Fibroblast of lung (primary cell): ENCODE data around the gene BRD3. TPM values are rescaled to one million over a fixed set of nuclear protein-coding genes. Genes with fewer than 3 reads are reported as not detected.

ENCODE experiments used
- DNase-seq, 2 donors: peaks; one replicate each; pipeline versions ENCODE4 v3.0.0 to v3.0.0-alpha.2; 2010; ENCODE audit warnings: low read depth in 2 of 2
- H2AFZ ChIP-seq: 2 replicates; pipeline ENCODE4 v1.5.1; 2012; ENCODE audit warnings: low read length, control low read depth, inconsistent platforms
- H3K27ac ChIP-seq: 2 replicates; pipeline ENCODE4 v1.5.1; 2011; ENCODE audit warnings: low read length, control low read depth; ENCODE audit not compliant: insufficient read depth
- H3K27me3 ChIP-seq: 2 replicates; pipeline ENCODE4 v1.5.1; 2011; ENCODE audit warnings: mild to moderate bottlenecking, low read length; ENCODE audit not compliant: control insufficient read depth, insufficient read depth
- H3K36me3 ChIP-seq: 2 replicates; pipeline ENCODE4 v1.5.1; 2011; ENCODE audit warnings: low read length; ENCODE audit not compliant: control insufficient read depth, insufficient read depth
- H3K4me1 ChIP-seq: 2 replicates; pipeline ENCODE4 v1.5.1; 2011; ENCODE audit warnings: low read length; ENCODE audit not compliant: control insufficient read depth, insufficient read depth; ENCODE audit errors: extremely low read depth
- H3K4me2 ChIP-seq: 2 replicates; pipeline ENCODE4 v1.5.1; 2011; ENCODE audit warnings: low read length, control low read depth; ENCODE audit not compliant: insufficient read depth; ENCODE audit errors: extremely low read depth
- H3K4me3 ChIP-seq, 4 experiments: fragments of 200-600 bp in 1 of 4; sonication (generic) in 1 of 4; replicated peaks in 1 of 4; 2 replicates each; pipeline ENCODE4 v1.5.1; 2011 to 2016; ENCODE audit warnings: low read length in 4 of 4, low read depth in 3 of 4, mild to moderate bottlenecking in 3 of 4, control low read depth in 2 of 4, inconsistent platforms in 1 of 4, mixed read lengths in 1 of 4; ENCODE audit not compliant: insufficient read depth in 1 of 4; ENCODE audit errors: control extremely low read depth in 1 of 4
- H3K79me2 ChIP-seq: 2 replicates; pipeline ENCODE4 v1.5.1; 2012; ENCODE audit warnings: mild to moderate bottlenecking, low read length, inconsistent platforms; ENCODE audit not compliant: control insufficient read depth, insufficient read depth
- H3K9ac ChIP-seq: 2 replicates; pipeline ENCODE4 v1.5.1; 2011; ENCODE audit warnings: mild to moderate bottlenecking, low read length, control low read depth; ENCODE audit not compliant: insufficient read depth
- H3K9me3 ChIP-seq: 2 replicates; pipeline ENCODE4 v1.5.1; 2012; ENCODE audit warnings: low read depth, low read length; ENCODE audit not compliant: control insufficient read depth, insufficient read depth
- H4K20me1 ChIP-seq: 2 replicates; pipeline ENCODE4 v1.5.1; 2011; ENCODE audit warnings: low read length; ENCODE audit not compliant: control insufficient read depth, insufficient read depth; ENCODE audit errors: extremely low read depth
- EZH2 ChIP-seq: IDR thresholded peaks from 2 replicates; pipeline ENCODE4 v1.5.1; 2012; ENCODE audit warnings: low read length, control low read depth, mild to moderate bottlenecking; ENCODE audit errors: missing control alignments
- polyA plus RNA-seq, 2 donors: library from polyadenylated mRNA; depleted of rRNA in 1 of 2; stranded (reverse) in 1 of 2; unstranded in 1 of 2; fragments of >200 nt; gene quantifications; 2 replicates each; pipeline ENCODE4 v1.2.1, GENCODE V29; 2011 to 2012; ENCODE audit warnings: missing spikeins in 1 of 2
- total RNA-seq: library from RNA; depleted of rRNA; stranded (reverse); fragments of >200 nt; gene quantifications from 2 replicates; pipeline ENCODE4 v1.2.1, GENCODE V29; 2014
- TF ChIP-seq, protein P1 (sequence below), 2 donors: IDR thresholded peaks in 1 of 2; conservative IDR thresholded peaks in 1 of 2; 1 replicate in 1 of 2; 2 replicates in 1 of 2; pipeline ENCODE4 v1.5.1; 2011 to 2012; ENCODE audit warnings: low read length in 2 of 2, control low read depth in 1 of 2, inconsistent platforms in 1 of 2, low read depth in 1 of 2, mild to moderate bottlenecking in 1 of 2

Gene BRD3
- total and polyA plus RNA-seq, 2 donors (not counting 1 experiment from before 2014, with no cell fraction given) = 7.6 to 10.4 TPM

DNA sequence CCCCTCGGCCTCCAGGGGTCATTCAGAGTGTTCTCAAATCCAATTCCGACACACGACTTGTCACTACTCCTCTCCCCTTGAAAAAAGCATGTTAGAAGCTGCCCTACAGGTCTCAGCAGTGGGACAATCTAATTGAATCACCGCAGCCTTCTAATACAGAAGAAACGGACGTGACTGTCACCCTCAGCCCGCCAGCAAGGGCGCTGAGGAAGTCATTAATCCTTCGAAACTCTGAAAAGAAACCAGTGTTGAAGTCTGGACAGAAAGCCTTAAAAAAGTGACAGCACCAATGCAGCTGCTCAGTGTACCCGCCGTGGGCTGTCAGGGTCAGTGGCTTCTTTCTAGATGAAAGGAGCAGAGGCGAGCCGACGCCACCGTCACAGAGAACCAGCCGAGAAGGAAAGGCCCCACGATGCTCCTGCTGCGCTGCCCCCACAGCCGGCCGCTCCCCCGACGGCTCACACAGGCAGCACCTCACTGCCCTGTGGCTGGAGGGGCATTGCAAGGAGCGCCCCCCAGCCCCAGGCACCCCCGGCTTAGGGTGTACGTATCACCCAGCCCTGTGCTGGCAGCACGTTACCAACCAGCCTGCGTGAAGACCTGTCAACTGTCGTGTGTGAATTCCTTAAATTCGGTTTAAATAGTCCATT lies 36.9 kb downstream of the BRD3 start:
- TF ChIP-seq, protein P1, sequence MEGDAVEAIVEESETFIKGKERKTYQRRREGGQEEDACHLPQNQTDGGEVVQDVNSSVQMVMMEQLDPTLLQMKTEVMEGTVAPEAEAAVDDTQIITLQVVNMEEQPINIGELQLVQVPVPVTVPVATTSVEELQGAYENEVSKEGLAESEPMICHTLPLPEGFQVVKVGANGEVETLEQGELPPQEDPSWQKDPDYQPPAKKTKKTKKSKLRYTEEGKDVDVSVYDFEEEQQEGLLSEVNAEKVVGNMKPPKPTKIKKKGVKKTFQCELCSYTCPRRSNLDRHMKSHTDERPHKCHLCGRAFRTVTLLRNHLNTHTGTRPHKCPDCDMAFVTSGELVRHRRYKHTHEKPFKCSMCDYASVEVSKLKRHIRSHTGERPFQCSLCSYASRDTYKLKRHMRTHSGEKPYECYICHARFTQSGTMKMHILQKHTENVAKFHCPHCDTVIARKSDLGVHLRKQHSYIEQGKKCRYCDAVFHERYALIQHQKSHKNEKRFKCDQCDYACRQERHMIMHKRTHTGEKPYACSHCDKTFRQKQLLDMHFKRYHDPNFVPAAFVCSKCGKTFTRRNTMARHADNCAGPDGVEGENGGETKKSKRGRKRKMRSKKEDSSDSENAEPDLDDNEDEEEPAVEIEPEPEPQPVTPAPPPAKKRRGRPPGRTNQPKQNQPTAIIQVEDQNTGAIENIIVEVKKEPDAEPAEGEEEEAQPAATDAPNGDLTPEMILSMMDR (conservative IDR thresholded peaks at IDR 0.05 in 1 of 2, IDR thresholded peaks at IDR 0.05 in 1 of 2; ENCODE audit: low read depth in 1 of 2, low read length in 2 of 2) = no peak
- no peak for TF ChIP-seq EZH2

DNA sequence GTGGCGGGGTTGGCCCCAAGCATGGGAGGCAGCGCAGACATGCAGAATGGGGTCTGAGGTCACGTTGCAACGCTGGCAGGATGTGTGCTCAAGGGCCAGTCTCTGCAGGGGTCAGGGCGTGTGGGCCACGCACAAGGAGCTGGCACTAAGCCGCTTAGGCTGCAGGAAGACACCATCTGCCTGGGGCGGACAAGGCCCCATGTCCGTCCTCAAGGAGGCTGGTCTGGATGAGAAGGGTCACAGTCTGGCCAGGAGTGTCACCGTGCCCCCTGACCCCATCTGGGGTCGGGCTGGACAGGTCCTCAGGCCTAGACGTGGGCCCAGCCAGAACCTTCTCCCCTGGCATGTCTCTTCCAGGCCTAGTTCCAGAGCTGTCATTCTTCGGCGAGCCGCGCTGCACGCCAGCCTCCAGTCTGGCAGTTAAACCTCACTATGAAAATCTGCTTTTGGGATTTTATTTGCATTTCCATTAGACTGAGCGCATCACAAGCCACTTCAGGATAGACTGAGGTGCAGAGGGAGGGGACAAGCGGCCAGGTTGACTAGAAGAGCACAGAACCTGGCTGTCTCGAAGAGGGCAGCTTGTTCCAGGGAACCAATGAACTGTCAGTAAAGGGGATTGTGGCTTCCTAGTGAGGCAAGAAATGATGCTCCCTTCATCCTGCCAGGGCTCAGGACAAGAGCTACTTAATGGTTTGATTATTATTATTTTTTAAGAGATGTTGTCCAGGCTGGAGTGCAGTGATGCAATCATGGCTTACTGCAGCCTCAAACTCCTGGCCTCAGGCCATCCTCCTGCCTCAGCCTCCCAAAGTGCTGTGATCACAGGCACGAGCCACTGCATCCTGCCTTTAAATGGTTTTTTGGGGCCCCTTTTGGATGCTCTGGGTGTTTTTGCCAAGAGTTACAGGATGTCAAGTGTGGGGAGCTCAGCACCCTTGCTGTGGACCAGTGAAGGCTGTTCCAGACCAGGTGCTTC lies 38.3 kb downstream of the BRD3 start:
- Histone ChIP-seq H3K79me2 (no peaks in the 10 kb centered on the region), H3K27ac (no peak overlapping the region), H2AFZ (no peak overlapping the region), H4K20me1 (no peaks in the 10 kb centered on the region), H3K27me3 (no peaks in the 10 kb centered on the region), H3K9ac (no peak overlapping the region), H3K36me3 (peaks cover 18% of the 10 kb centered on the region), H3K4me2 (no peak overlapping the region), H3K9me3 (no peaks in the 10 kb centered on the region), H3K4me1 (no peaks in the 10 kb centered on the region), H3K4me3 (no peak overlapping the region)
- no peak for TF ChIP-seq EZH2
- TF ChIP-seq, protein P1 (conservative IDR thresholded peaks at IDR 0.05 in 1 of 2, IDR thresholded peaks at IDR 0.05 in 1 of 2; ENCODE audit: low read depth in 1 of 2, low read length in 2 of 2) = no peak
- no peak for DNase-seq

More for the DNA sequence above, 36.9 kb downstream of the BRD3 start:
- Histone ChIP-seq H3K4me2 (no peak overlapping the region), H3K79me2 (no peaks in the 10 kb centered on the region), H3K27me3 (no peaks in the 10 kb centered on the region), H2AFZ (no peak overlapping the region), H3K36me3 (peaks cover 28% of the 10 kb centered on the region), H4K20me1 (no peaks in the 10 kb centered on the region), H3K27ac (no peak overlapping the region), H3K9me3 (no peaks in the 10 kb centered on the region), H3K4me3 (no peak overlapping the region), H3K9ac (no peak overlapping the region), H3K4me1 (no peaks in the 10 kb centered on the region)
- no peak for DNase-seq

GRCh38 chr9:134028575-134029247 lies 39.1 kb downstream of the BRD3 start:
- Histone ChIP-seq H3K9ac (no peak overlapping the region), H3K27me3 (no peaks in the 10 kb centered on the region), H3K79me2 (no peaks in the 10 kb centered on the region), H3K36me3 (peaks cover 10% of the 10 kb centered on the region), H3K4me1 (no peaks in the 10 kb centered on the region), H4K20me1 (no peaks in the 10 kb centered on the region), H3K4me2 (no peak overlapping the region), H3K27ac (no peak overlapping the region), H3K9me3 (no peaks in the 10 kb centered on the region), H2AFZ (no peak overlapping the region), H3K4me3 (no peak overlapping the region)
- no peak for DNase-seq
- no peak for TF ChIP-seq EZH2
